ENCODE measurements around the gene ZNF225. TPM values are rescaled to one million over a fixed set of nuclear protein-coding genes. Genes with fewer than 3 reads are reported as not detected.

ZNF225 gene
- total and polyA plus RNA-seq, 12 donors: 1.2 to 5.0 (median 3.1) TPM

GRCh38 chr19:44141191-44142058, 28.2 kb downstream of the ZNF225 start, which contains the start of gene ZNF234:
TSS of gene ZNF234 (plus strand) at chr19:44141554. CDS start at chr19:44144633, 3,079 bp downstream.
- no peaks in the 10 kb centered on the region for H3K27me3 ChIP-seq
- H3K27ac ChIP-seq: peak within 1 kb of the TSS; percentile 24 to 92 (median 87)
- peaks cover 0 to 26% (median 21%) of the 10 kb centered on the region in 9 donors for H3K36me3 ChIP-seq
- 0% methylated on average over 52 of the region's 52 CpGs for WGBS, 2 donors
- intact Hi-C loops (cut with DNase I): loop anchor here in 3 of 10 donors (1.0 to 2.0 kb wide), 3 partner anchors 23 to 28 kb away; partner anchors contain the start of genes ZNF225 (in 2 of the 3) and ZNF226 (in 1 of the 3)
- ATAC-seq (peak; percentile 95 to 99 (median 98)), DNase-seq (peak; percentile 70 to 93)
- peaks cover 0 to 37% (median 17%) of the 10 kb centered on the region in 9 donors for H3K4me1 ChIP-seq
- peak in 5 of 9 donors; percentile 6 to 27 (median 8) for TF ChIP-seq CTCF (IDR thresholded peaks at IDR 0.05)
- H3K9me3 ChIP-seq: peaks cover 0 to under 1% (median 0%) of the 10 kb centered on the region in 11 donors
- peak within 1 kb of the TSS; percentile 81 to 97 (median 93) for H3K4me3 ChIP-seq

- ATAC-seq (peak in 7 of 8 donors; percentile 25 to 53 (median 37)), DNase-seq (peak in 1 of 2 donors; percentile 7)
- H3K4me1 ChIP-seq: peaks cover 0 to 37% (median 17%) of the 10 kb centered on the region in 9 donors
- WGBS, 2 donors: 1 to 3% methylated on average over 13 of the region's 13 CpGs
- peak overlapping the region in 9 of 10 donors; percentile 81 to 92 (median 88) for H3K27ac ChIP-seq
- H3K36me3 ChIP-seq: peaks cover 0 to 32% (median 22%) of the 10 kb centered on the region in 9 donors
- H3K27me3 ChIP-seq: no peaks in the 10 kb centered on the region
- TF ChIP-seq CTCF (IDR thresholded peaks at IDR 0.05): no peak
- H3K9me3 ChIP-seq: no peaks in the 10 kb centered on the region
- H3K4me3 ChIP-seq: peak overlapping the region; percentile 81 to 97 (median 93)
- intact Hi-C loops (cut with DNase I): no loop called here
Measured at GRCh38 chr19:44142059-44142433, 28.8 kb downstream of the ZNF225 start.

GRCh38 chr19:44149776-44150175, 36.6 kb downstream of the ZNF225 start:
- DNase-seq (no peak), ATAC-seq (peak in 5 of 8 donors; percentile 35 to 57 (median 52))
- Histone ChIP-seq H3K4me3 (no peak overlapping the region), H3K27ac (peak overlapping the region in 4 of 10 donors; percentile 33 to 53 (median 46)), H3K4me1 (peaks cover 0 to 24% (median 0%) of the 10 kb centered on the region in 9 donors), H3K36me3 (peaks cover 0 to 100% (median 91%) of the 10 kb centered on the region in 9 donors), H3K9me3 (peaks cover 0 to 37% (median 16%) of the 10 kb centered on the region in 11 donors), H3K27me3 (no peaks in the 10 kb centered on the region)
- TF ChIP-seq CTCF (IDR thresholded peaks at IDR 0.05): no peak
- intact Hi-C loops (cut with DNase I): no loop called here
- 80 to 82% methylated on average over 4 of the region's 4 CpGs for WGBS, 2 donors

GRCh38 chr19:44151491-44151890, 38.3 kb downstream of the ZNF225 start:
- peak in 1 of 8 donors; percentile 37 for ATAC-seq
- peaks cover 0 to 24% (median 0%) of the 10 kb centered on the region in 9 donors for H3K4me1 ChIP-seq
- no peak overlapping the region for H3K4me3 ChIP-seq
- DNase-seq: no peak
- intact Hi-C loops (cut with DNase I): no loop called here
- H3K27me3 ChIP-seq: no peaks in the 10 kb centered on the region
- WGBS, 2 donors: 57 to 72% methylated on average over 5 of the region's 5 CpGs
- TF ChIP-seq CTCF (IDR thresholded peaks at IDR 0.05): no peak
- peak overlapping the region in 1 of 10 donors; percentile 28 for H3K27ac ChIP-seq
- H3K36me3 ChIP-seq: peaks cover 3 to 100% (median 92%) of the 10 kb centered on the region in 9 donors
- peaks cover 0 to 54% (median 33%) of the 10 kb centered on the region in 11 donors for H3K9me3 ChIP-seq

All from heart right ventricle (tissue), 16 donors.